ENCODE data around the gene TBATA. TPM values are rescaled to one million over a fixed set of nuclear protein-coding genes. Genes with fewer than 3 reads are reported as not detected.

TBATA gene
- total RNA-seq, 2 experiments from 2014 or later, result not detected

GRCh38 chr10:70744617-70745143 lies 40.5 kb downstream of the TBATA start:
- Mint-ChIP-seq H3K4me1 (peaks cover 13% of the 10 kb centered on the region), H3K27ac (peak overlapping the region; percentile 78), H3K4me3 (no peak overlapping the region), H3K27me3 (no peaks in the 10 kb centered on the region), H3K36me3 (peaks cover 7% of the 10 kb centered on the region), H3K9me3 (peaks cover 2% of the 10 kb centered on the region)
- POLR2A ChIA-PET, result no interaction called here
- DNase-seq (no peak), ATAC-seq (ENCODE audit: low read depth) (no peak)

GRCh38 chr10:70743879-70744278 lies 41.3 kb downstream of the TBATA start:
- no peak for DNase-seq

GRCh38 chr10:70743430-70743788 lies 41.8 kb downstream of the TBATA start:
- Mint-ChIP-seq H3K36me3 (peaks cover 7% of the 10 kb centered on the region), H3K4me1 (peaks cover 13% of the 10 kb centered on the region), H3K27me3 (peaks cover 3% of the 10 kb centered on the region), H3K9me3 (peaks cover 2% of the 10 kb centered on the region), H3K27ac (no peak overlapping the region), H3K4me3 (no peak overlapping the region)
- POLR2A ChIA-PET, result interaction anchor here (0.6 kb wide), 1 partner anchor 173 kb away, joined by 3 read pairs; no protein-coding TSS in a partner anchor
- DNase-seq (no peak), ATAC-seq (ENCODE audit: low read depth) (no peak)

More at GRCh38 chr10:70743879-70744278, 41.3 kb downstream of the TBATA start:
- Mint-ChIP-seq H3K4me1 (peaks cover 13% of the 10 kb centered on the region), H3K27ac (no peak overlapping the region), H3K27me3 (no peaks in the 10 kb centered on the region), H3K36me3 (peaks cover 7% of the 10 kb centered on the region), H3K4me3 (no peak overlapping the region), H3K9me3 (peaks cover 2% of the 10 kb centered on the region)
- ATAC-seq (ENCODE audit: low read depth), result no peak
- POLR2A ChIA-PET, result no interaction called here

GRCh38 chr10:70742537-70743429 lies 42.4 kb downstream of the TBATA start:
- Mint-ChIP-seq H3K4me1 (peaks cover 13% of the 10 kb centered on the region), H3K36me3 (peaks cover 7% of the 10 kb centered on the region), H3K4me3 (peak overlapping the region; percentile 68), H3K9me3 (peaks cover 2% of the 10 kb centered on the region), H3K27me3 (peaks cover 3% of the 10 kb centered on the region), H3K27ac (peak overlapping the region; percentile 81)
- no peak for DNase-seq
- POLR2A ChIA-PET, result interaction anchor here (0.6 kb wide), 1 partner anchor 172 kb away, joined by 3 read pairs; no protein-coding TSS in a partner anchor
- ATAC-seq (ENCODE audit: low read depth), result peak; percentile 60

GRCh38 chr10:70740406-70741288 lies 44.5 kb downstream of the TBATA start:
- Mint-ChIP-seq H3K27ac (no peak overlapping the region), H3K9me3 (peaks cover 2% of the 10 kb centered on the region), H3K27me3 (peaks cover 3% of the 10 kb centered on the region), H3K4me1 (peaks cover 16% of the 10 kb centered on the region), H3K36me3 (peaks cover 5% of the 10 kb centered on the region), H3K4me3 (no peak overlapping the region)
- no peak for DNase-seq
- no peak for ATAC-seq (ENCODE audit: low read depth)
- POLR2A ChIA-PET, result no interaction called here

- Mint-ChIP-seq H3K4me3 (no peak overlapping the region), H3K27me3 (peaks cover 3% of the 10 kb centered on the region), H3K9me3 (no peaks in the 10 kb centered on the region), H3K4me1 (peaks cover 13% of the 10 kb centered on the region), H3K36me3 (no peaks in the 10 kb centered on the region), H3K27ac (no peak overlapping the region)
- no peak for ATAC-seq (ENCODE audit: low read depth)
- POLR2A ChIA-PET, result interaction anchor here (0.8 kb wide), 1 partner anchor 20 kb away, joined by 5 read pairs; no protein-coding TSS in a partner anchor
- no peak for DNase-seq
These were observed 46.4 kb downstream of the TBATA start for GRCh38 chr10:70738761-70739121.

- H3K9me3 Mint-ChIP-seq, result no peaks in the 10 kb centered on the region
- no peaks in the 10 kb centered on the region for H3K36me3 Mint-ChIP-seq
- peaks cover 3% of the 10 kb centered on the region for H3K27me3 Mint-ChIP-seq
- H3K4me3 Mint-ChIP-seq, result no peak overlapping the region
- no peak for ATAC-seq (ENCODE audit: low read depth)
- POLR2A ChIA-PET, result interaction anchor here (0.8 kb wide), 1 partner anchor 20 kb away, joined by 5 read pairs; no protein-coding TSS in a partner anchor
- peaks cover 13% of the 10 kb centered on the region for H3K4me1 Mint-ChIP-seq
- no peak overlapping the region for H3K27ac Mint-ChIP-seq
- no peak for DNase-seq
These were observed 47.0 kb downstream of the TBATA start for GRCh38 chr10:70738006-70738760.

- ATAC-seq (ENCODE audit: low read depth) (no peak), DNase-seq (no peak)
- POLR2A ChIA-PET, result interaction anchor here (0.5 kb wide), 1 partner anchor 140 kb away, joined by 3 read pairs; no protein-coding TSS in a partner anchor
- H3K9me3 Mint-ChIP-seq, result no peaks in the 10 kb centered on the region
- no peaks in the 10 kb centered on the region for H3K36me3 Mint-ChIP-seq
- H3K4me1 Mint-ChIP-seq, result peaks cover 4% of the 10 kb centered on the region
- H3K27ac Mint-ChIP-seq, result no peak overlapping the region
- H3K4me3 Mint-ChIP-seq, result no peak overlapping the region
- peaks cover 3% of the 10 kb centered on the region for H3K27me3 Mint-ChIP-seq
These were observed 47.9 kb downstream of the TBATA start for GRCh38 chr10:70737250-70737649.

GRCh38 chr10:70736525-70736924 lies 48.7 kb downstream of the TBATA start:
- Mint-ChIP-seq H3K36me3 (no peaks in the 10 kb centered on the region), H3K27me3 (peaks cover 3% of the 10 kb centered on the region), H3K4me1 (peaks cover 6% of the 10 kb centered on the region), H3K9me3 (no peaks in the 10 kb centered on the region), H3K27ac (no peak overlapping the region), H3K4me3 (no peak overlapping the region)
- ATAC-seq (ENCODE audit: low read depth), result no peak
- POLR2A ChIA-PET, result interaction anchor here (0.5 kb wide), 1 partner anchor 139 kb away, joined by 3 read pairs; no protein-coding TSS in a partner anchor
- no peak for DNase-seq

GRCh38 chr10:70735161-70735560 lies 50.0 kb downstream of the TBATA start:
- H3K9me3 Mint-ChIP-seq, result no peaks in the 10 kb centered on the region
- ATAC-seq (ENCODE audit: low read depth) (no peak), DNase-seq (no peak)
- no peaks in the 10 kb centered on the region for H3K36me3 Mint-ChIP-seq
- POLR2A ChIA-PET, result no interaction called here
- H3K4me3 Mint-ChIP-seq, result no peak overlapping the region
- no peak overlapping the region for H3K27ac Mint-ChIP-seq
- peaks cover 5% of the 10 kb centered on the region for H3K4me1 Mint-ChIP-seq
- peaks cover 3% of the 10 kb centered on the region for H3K27me3 Mint-ChIP-seq

- Mint-ChIP-seq H3K9me3 (no peaks in the 10 kb centered on the region), H3K4me1 (peaks cover 5% of the 10 kb centered on the region), H3K27ac (no peak overlapping the region), H3K36me3 (no peaks in the 10 kb centered on the region), H3K27me3 (peaks cover 2% of the 10 kb centered on the region), H3K4me3 (no peak overlapping the region)
- ATAC-seq (ENCODE audit: low read depth), result no peak
- no peak for DNase-seq
- POLR2A ChIA-PET, result interaction anchor here (0.5 kb wide), 1 partner anchor 128 kb away, joined by 4 read pairs; no protein-coding TSS in a partner anchor
These were observed 52.1 kb downstream of the TBATA start for GRCh38 chr10:70733051-70733450.

- ATAC-seq (ENCODE audit: low read depth) (no peak), DNase-seq (no peak)
- H3K27me3 Mint-ChIP-seq, result peaks cover 2% of the 10 kb centered on the region
- no peak overlapping the region for H3K4me3 Mint-ChIP-seq
- H3K4me1 Mint-ChIP-seq, result peaks cover 5% of the 10 kb centered on the region
- no peaks in the 10 kb centered on the region for H3K36me3 Mint-ChIP-seq
- POLR2A ChIA-PET, result no interaction called here
- H3K9me3 Mint-ChIP-seq, result no peaks in the 10 kb centered on the region
- H3K27ac Mint-ChIP-seq, result no peak overlapping the region
These were observed 52.6 kb downstream of the TBATA start for GRCh38 chr10:70732569-70732968.
